Superior temporal gyrus (tissue), 1 donor: Measurements from ENCODE around the gene ATP6V1C2.

Experiments used
- DNase-seq: peaks from one replicate; pipeline ENCODE4 v3.0.0-alpha.2; 2016; ENCODE audit errors: extremely low spot score

The ATP6V1C2 gene

DNA sequence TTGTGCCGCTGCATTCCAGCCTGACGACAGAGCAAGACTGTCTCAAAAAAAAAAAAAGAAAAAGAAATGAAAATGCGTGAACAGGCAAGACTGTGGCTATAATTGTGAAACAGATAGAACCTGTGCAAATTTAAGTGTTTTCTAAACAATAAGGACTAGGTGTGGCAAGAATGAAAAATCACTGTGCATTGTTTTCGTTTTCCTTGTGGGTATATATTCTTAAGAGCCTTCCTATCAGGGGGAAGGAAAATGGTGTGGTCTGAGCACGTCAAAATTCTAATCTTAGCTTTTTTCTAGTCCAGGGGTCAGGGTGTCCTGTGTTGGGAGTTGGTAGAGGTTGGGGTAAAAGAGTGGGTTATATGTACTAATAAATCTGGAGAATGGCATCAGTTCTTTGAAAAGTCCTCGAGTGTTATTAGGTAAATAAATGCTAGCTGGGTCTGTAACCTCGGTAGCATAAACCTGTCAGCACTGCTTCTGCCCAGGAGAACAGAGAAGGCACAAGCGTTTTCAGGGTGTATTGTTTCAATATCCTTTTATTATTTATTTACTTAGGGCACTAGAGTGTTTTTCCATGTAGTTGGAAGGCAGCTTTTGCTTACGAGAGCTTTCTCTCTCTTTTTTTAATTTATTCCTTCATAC lies 11.6 kb downstream of the ATP6V1C2 start:
- DNase-seq, result no peak

DNA sequence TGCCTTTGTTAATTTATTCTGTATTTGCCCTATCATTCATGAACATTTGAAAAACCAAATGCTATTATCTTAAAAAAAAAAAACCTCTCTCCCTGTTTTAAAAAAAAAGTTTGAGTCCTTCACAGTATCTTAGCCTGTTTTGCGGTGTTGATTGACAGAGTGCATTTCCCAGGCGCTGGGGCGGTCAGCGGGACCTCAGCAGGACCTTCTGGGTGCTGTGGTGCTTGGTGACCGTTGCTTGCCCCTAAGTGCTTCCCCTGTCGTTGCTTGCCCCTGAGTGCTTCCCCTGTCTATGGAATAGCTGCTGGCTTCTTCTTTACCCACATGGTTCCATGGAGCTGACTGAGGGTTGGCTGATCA lies 12.1 kb downstream of the ATP6V1C2 start:
- no peak for DNase-seq

DNA sequence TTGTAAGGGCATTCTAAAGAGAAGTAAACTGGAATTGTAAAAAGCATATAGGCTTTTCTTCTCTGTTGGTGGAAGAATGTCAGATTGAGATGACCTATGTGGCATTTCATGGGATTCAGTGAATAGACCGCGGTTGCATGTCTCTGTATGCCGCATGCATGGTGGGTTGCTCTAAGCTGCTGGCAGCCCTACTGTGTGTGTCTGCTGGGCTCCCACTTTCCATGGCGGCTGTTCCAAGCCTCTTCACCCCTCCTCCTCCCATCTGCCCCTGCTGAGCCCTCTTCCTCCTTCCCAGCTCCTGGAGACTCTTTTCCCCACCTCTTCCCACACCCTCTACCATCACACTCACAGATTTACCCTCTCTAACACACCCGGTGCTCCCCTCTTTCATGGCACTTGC lies 12.6 kb downstream of the ATP6V1C2 start:
- DNase-seq, result no peak

DNA sequence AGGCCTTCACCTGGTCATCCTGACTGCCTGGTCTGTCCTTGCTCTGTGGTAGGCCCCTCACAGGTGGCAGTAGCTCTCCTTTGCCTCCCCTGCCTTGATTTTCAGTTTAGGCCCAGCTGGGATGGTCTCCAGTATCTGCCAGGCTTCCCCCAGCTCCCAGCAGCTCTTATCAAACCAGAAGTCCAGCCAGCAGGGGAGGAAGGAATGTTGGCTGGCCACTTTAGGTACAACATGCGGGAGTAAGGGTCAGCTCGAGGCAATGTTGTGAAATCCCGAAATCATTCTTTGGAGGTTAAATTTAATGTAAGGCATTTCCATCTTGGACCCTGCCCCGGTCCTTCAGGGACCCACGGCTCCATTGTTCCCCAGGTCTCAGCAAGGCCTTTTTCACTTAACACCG lies 16.8 kb downstream of the ATP6V1C2 start:
- no peak for DNase-seq

DNA sequence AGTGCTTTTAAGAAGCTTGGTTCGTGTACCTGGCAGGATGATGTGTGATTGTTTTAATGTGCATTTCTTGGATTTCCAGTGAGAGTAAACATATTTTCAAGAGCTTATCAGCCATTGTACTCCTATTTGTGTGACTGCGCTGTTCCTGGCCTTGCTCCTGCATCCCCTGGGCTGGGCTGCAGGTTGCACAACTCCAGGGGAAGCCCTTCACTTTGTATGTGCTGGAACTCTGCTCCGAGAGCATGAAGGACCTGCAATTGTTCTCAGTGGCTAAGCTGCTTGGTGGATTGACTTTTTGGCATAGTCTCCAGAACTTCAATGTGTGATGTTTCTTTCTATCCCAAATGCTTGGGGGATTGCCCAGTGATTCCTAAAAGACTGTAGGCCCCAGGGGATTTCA lies 18.8 kb downstream of the ATP6V1C2 start:
- DNase-seq, result no peak

DNA sequence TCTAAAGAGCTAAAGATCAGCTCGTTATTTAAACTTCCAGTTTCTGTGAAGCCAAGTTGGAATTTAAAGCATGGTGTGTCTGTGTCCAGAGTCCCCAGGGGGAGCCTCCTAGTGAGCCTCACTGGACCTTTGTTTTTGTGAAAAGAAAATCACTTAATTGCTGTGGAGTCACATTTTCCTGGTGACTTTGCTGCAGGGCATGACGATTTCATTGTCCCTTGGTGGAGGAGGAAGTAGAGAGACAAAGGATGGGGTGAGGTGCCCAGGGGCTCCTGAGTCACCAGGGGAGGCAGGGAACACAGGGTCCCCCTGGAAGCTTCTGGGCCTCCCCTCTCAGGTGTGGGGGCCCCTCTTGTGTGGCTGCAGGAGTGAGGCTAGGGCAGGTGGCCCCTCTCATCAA lies 19.7 kb downstream of the ATP6V1C2 start:
- no peak for DNase-seq

DNA sequence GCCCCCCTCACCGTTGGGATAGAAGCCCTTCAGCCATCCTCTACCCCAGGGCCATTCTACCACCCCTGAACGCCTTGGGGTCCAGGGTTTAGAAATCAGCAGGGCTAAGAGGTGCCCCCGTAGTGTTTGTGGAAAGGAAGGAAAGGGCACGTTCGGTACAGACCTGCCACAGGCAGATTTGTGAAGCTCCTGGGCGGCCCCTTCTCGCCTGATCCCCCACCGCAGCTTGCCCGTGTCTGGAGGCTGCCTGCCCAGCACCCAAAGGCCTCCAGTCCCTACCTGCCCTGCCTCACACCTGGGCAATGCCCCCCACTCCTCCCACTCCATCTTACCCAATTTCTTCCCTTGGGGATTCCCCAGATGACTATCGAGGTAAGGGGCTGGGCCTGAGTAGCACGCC lies 21.2 kb downstream of the ATP6V1C2 start:
- DNase-seq, result no peak

DNA sequence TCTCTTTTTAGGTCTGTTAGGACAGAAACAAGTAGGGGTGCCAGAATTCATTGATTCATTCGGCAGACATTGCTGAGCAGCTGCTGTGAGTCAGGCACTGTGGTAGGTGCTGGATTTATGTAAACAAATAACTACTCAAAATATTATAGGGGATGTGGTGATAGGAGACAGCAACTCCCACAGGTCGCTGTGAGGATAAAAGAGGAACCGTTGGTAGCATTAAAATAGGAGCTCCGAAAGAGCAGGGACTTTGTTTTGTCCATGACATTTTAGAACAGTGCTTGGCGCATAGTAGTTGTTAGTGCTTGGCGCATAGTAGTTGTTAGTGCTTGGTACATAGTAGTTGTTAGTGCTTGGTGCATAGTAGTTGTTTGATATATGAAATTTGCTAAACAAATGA lies 29.2 kb downstream of the ATP6V1C2 start:
- no peak for DNase-seq

DNA sequence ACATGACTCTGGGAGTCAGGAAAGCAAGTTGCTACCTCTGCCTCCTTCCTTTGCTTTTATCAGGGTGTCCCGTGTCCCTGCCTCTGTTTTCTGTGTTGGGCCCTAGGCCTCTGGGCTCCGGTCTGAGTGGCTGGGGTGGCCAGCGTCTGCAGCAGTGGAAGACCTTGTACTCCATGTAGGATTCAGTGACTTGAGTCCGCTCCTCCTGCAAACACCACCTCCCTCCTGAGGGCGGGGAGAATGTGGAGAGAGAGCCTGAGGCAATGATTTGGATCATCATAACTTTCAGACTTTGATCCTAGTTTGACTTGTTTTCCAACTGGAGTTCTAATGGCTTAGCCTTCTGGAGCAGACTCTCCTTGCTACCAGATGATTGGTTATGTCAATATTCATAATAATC lies 30.8 kb downstream of the ATP6V1C2 start:
- DNase-seq, result no peak

DNA sequence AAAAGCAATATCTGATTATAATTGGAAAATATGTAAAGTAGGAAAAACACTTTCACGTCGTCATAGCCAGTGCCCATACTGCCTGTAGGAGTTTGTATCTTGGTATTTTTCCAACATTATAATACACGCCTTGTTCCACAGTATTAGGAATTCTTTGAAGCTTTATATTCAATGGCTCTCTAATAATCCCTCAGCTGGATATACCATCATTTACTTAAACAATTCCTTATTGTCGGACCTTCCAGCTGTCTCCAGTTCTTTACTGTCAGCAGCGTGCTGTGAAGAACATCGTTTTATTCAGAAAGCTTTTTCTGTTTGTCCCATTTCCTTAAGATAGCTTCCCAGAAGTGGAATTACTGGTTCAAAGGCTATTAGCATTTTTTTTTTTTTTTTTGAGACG lies 31.7 kb downstream of the ATP6V1C2 start:
- no peak for DNase-seq

DNA sequence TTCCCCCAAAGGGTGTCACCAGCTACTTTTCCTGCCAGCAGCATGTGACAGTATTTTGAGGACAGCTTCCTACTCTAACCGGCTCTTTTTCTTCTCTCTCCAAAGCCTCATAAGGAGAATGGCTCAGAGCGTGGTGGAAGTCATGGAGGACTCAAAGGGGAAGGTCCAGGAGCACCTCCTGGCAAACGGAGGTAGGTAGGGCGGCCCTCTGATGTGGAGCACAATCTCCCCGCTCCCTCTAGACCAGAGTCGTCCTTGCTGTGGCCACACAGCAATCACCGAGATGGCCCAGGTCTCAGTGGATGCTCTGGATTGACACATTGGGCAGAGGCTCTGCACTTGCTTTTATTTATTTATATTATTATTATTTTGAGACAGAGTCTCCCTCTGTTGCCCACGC lies 32.4 kb downstream of the ATP6V1C2 start:
- no peak for DNase-seq

DNA sequence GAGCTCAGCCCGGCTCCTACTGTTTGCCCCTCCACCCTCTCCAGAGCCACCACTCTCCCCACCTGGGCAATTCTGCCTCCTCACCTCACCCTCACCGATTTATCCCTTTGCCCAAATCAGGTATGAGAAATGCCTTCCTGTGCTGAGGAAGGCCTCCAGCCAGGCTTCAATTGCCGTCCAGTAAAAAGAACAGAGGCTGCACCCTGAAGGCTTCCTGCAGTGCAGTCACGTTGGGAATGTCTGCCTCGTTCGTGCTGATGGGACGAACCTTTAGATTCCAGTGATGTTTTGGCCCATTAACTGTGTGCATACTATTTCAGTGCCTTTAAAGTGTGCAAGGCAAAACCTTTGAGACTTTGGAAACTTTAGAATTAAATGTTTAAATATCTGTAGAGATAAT lies 34.2 kb downstream of the ATP6V1C2 start:
- DNase-seq, result no peak

DNA sequence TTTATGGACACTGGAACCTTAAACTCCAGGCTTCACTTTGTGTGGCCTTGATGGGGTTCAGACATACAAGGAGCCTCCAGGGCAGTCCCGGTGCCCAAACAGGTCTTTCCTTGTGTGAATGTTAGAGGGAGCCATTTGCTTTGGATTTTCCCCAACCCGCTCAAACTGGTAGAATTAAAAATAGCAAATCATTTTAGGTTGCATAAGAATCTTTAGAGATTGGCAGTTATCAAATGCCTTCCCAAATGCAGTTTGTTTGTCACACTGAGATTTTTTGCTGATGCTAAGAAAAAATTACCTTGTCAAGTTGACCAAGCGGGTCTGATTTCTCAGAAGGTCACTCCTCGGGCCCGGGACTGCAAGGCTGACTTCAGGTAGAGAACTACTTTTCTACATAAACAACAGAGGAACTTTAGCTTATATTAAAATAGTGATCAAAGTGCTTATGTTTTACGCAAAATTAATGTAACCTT lies 36.4 kb downstream of the ATP6V1C2 start:
- no peak for DNase-seq

DNA sequence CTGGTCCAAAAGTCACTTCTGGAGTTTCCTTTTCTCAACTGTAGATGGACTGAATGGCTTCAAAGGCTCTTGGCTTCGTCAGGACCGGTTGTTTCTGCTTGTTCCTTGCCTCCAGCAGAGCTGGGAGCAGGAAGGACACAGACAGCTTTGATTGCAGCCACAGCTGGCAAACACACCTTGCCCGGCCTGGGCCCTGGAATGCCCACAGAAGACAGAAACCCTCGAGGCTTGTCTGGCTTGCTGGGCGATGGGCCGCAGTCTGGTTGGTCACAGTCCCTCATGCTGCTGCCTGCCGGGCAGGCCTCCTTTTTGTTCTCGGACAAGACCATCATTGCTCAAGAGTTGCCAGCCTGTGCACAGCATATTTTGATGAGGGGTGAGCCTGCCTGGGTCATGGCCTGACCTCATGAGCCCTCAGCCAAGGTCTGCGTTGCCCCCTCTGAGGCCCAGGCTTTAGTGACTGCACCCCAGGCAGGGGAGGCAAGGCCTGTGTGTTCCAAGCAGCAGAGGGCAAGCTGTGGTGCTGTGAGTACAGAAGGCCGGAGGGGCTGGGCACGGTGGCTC lies 37.8 kb downstream of the ATP6V1C2 start:
- DNase-seq, result no peak

DNA sequence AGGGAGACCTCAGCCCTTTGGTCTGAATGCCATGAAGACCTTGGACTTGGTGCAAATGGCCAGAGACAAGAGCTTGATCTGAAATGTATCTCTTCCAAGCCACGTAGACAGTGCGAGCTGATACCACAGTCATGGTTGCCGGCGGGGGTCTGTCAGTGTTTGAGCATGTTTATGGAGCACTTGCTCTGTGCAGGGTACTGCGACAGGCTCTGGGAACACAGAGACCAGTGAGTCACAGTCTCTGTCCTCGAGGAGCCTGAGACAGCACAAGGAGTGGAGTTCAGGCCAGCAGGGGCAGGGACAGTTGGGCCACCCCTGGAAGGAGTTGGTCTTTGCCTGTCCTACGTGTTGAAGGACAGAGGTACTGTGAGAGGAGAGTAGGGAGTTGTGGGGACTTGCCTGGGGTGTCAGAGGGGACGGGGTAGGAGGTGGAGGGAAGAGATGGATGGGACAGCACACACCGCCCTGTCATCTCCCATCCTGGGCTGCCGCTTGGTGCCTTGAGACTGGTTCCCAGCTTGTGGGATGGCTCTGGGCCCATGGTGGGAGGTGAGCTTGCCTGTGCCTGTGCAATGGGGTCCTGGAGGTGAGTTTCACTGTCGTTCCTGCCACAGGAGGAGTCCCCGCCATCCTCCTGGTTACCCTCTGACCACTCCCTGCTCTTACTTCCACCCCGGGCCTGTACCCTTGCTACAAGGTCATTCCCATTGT lies 39.5 kb downstream of the ATP6V1C2 start:
- DNase-seq, result no peak

DNA sequence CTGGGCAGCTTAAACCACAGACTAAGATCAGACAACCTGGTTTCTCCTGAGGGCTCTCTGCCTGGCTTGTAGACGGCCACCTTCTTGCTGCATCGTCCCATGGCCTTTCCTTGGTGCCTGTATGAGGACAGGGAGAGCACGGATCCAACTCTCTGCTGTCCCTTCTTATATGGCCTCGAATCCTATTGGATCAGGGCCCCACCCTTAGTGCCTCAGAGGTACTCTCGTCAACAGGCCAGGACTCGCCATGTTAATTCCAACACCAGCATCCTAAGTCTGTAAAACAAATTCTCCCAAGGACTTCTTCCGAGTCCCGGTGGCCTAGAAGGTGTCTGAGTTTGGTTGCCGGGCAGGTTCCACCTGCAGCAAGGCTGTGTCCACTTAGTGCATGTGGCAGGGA lies 40.2 kb downstream of the ATP6V1C2 start:
- no peak for DNase-seq

DNA sequence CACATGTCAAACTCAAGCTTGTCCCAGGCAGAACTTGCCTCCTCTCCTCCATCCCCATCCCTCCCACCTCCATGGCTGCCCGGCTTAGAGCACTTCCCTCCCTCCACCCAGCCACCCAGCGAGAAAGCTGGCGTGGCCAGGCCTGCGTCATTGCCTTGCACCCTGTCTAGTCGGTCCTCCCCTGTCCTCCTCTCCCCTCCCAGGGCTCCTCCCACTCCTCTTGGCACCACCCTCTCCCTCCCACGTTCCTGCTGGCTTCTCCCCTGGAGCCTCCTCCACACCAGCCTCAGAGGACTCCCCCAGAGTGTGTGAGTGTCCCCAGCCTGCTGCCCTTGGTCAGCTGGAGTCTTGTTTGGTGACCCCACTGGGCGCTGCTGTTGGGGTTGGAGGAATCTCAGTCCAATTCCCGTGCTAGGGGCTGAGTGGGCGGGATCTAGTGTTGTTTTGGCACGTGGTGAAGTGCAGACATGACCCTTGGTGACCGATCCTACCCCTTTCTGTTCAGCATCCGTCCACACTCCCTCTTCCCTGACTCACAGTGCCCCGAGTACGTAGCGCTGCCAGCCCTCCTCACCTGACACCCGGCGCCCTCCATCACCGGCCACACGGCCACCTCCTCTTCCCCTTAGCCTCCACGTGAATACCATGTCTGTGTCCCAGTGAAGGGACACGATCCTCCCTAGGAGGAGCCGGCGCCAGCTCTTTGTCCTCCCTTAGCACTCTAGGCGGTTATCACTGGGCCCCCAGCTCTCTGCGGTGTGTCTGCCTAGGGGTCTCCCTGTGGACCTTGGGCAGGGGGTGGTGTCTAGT lies 41.4 kb downstream of the ATP6V1C2 start:
- DNase-seq, result no peak

DNA sequence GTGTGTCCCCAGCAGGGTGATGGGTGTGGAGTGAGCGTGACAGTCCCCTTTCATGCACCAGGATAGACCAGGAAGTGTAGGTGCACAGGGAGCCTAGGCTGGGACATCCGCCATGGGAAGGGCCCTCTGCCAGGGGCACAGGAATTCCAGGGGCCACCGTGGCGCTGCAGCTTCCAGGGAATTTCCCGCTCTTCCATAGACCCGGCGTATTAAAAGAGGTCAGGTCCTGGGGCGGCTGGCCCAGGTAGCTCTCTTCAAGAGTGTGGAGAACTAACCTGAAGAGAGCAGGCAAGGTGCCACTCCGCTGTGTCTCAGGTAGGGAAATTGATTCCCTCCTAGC lies 42.0 kb downstream of the ATP6V1C2 start:
- no peak for DNase-seq

DNA sequence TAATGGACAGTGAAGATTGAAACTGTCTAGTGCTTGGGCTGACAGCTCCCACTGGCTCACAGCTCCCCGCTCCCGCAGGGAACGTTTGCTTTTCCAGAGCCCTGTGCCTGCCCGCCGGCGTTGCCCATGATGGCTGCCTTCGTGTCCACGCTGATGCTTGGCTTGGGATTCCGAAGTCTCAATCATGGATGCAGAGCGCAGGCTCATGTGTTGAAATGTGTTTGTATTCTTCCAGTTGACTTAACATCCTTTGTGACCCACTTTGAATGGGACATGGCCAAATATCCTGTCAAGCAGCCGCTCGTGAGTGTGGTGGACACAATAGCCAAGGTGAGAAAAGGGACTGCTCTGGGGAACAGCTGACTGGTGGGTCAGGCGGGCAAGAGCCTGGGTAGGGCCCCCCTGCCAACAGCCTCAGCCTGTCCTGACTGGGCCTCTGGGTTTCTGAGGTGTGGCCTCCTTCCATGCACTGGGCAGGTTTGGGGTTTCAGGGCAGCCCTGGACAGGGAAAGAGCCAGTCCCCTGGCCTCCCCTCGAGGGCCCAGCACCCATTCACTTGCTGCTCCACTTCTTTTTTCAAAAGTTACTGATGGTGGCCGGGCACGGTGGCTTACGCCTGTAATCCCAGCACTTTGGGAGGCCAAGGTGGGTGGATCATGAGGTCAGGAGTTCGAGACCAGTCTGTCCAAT lies 42.8 kb downstream of the ATP6V1C2 start:
- no peak for DNase-seq

DNA sequence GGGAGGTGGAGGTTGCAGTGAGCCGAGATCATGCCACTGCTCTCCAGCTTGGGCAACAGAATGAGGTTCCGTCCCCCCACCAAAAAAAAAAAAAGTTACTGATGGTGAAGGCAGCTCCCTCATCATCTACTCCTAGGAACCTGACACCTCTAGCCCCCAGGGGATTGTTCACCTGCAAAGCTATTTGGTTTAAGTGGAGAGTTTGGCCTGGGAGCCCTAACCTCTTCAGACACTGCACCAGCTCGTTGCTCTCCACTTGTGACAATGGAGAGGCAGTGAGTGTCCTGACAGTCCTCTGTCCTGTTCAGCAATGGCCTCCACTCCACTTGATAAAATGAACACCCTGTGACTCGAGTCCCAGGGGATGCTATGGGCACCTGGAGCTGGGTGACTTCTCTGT lies 43.5 kb downstream of the ATP6V1C2 start:
- no peak for DNase-seq

DNA sequence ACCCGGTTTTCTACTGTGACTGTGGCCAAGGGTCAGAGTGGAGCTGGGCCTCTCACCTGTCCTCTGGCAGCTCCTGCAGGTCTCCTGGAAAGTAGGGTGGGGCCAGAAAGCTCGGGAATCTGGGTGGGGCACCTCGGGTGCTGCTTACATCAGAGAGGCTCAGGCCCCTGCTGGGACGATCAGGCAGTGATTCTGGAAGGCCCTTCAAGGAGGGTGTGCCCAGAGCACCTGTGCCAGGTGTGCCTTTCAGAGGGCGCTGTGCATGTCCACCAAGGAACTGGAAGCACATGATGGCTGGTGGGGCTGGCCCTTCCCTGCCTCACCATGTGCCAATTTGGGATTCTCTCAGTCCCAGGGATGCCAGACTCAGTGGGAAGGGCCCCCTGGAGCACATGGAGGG lies 44.0 kb downstream of the ATP6V1C2 start:
- no peak for DNase-seq

DNA sequence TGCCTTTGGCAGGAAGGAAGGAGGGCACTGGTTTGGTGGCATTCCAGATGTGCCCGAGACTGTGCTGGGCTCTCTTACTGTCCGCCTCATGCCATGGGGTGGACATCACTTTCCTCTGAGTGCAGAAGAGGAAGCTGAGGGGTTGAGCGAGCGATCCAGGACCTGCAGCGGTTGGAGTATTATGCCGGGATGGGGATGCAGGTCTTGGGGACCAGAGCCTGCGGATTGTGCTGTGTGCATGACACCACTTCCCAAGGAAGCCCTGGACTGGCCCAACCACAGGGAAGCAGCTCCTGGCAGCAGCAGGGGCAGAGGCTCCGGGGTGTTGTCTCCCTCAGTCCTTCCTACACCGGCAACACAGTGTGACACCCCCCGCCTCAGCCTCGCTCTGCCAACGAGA lies 44.5 kb downstream of the ATP6V1C2 start:
- no peak for DNase-seq
